ENCODE measurements around the gene ASNSD1.

DNA sequence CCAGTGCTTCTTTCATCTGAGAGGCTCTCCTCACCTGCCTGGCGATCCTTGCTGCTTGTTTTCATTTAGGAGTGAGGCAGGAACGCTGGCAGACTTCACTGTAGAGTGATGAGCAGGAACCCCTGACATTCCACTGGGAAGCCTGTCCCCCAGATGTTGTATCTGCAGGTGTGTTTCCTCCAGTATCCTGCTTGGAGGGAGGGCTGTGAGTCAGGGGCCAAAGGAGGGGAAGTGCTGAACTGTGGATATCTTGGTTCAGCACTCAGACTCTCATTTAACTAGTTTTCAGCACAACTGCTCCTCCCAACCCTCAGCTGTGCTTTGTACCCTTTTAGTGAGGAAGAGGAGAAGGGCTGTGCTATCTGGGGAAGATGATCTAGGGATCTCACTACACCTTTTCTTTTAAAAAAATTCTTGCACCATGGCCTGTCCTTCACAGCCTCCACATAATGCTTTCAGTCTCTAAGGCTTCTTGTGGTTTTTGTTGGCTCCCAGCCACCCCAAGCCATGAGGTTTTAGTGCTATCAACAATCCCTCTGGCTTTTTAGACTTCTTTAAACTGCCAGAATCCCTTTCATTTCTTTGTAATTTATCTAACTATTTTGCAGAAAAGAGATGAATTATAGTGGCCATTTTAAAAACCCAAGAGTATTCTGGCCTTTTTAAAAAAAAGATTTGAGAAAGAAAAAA is 24.4 kb downstream of the ASNSD1 start:
- no peak for TF ChIP-seq EZH2 (IDR thresholded peaks at IDR 0.05; ENCODE audit: borderline replicate concordance, low read depth, low read length, severe bottlenecking)
- TF ChIP-seq, protein P1, sequence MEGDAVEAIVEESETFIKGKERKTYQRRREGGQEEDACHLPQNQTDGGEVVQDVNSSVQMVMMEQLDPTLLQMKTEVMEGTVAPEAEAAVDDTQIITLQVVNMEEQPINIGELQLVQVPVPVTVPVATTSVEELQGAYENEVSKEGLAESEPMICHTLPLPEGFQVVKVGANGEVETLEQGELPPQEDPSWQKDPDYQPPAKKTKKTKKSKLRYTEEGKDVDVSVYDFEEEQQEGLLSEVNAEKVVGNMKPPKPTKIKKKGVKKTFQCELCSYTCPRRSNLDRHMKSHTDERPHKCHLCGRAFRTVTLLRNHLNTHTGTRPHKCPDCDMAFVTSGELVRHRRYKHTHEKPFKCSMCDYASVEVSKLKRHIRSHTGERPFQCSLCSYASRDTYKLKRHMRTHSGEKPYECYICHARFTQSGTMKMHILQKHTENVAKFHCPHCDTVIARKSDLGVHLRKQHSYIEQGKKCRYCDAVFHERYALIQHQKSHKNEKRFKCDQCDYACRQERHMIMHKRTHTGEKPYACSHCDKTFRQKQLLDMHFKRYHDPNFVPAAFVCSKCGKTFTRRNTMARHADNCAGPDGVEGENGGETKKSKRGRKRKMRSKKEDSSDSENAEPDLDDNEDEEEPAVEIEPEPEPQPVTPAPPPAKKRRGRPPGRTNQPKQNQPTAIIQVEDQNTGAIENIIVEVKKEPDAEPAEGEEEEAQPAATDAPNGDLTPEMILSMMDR (IDR thresholded peaks at IDR 0.05; ENCODE audit: borderline replicate concordance, extremely low read depth, low read length, poor library complexity, severe bottlenecking): no peak
